HUES6 (cell line): ENCODE data around the gene SGMS1.

Experiments
- H3K27ac ChIP-seq: 2 replicates; pipeline ENCODE4 v1.7.0; 2013; ENCODE audit warnings: low read depth, mild to moderate bottlenecking, low read length, inconsistent platforms
- H3K27me3 ChIP-seq: 2 replicates; pipeline ENCODE4 v1.6.1; 2013; ENCODE audit warnings: low read length; ENCODE audit not compliant: control insufficient read depth, insufficient read depth
- H3K36me3 ChIP-seq: 2 replicates; pipeline ENCODE4 v1.6.1; 2013; ENCODE audit warnings: low read length; ENCODE audit not compliant: control insufficient read depth, insufficient read depth
- H3K4me1 ChIP-seq: 2 replicates; pipeline ENCODE4 v1.6.1; 2013; ENCODE audit warnings: low read length; ENCODE audit not compliant: control insufficient read depth, insufficient read depth
- H3K4me3 ChIP-seq: 2 replicates; pipeline ENCODE4 v1.5.1; 2013; ENCODE audit warnings: low read depth, low read length
- H3K9ac ChIP-seq: one replicate; pipeline ENCODE4 v1.6.1; 2013; ENCODE audit warnings: mild to moderate bottlenecking, low read length
- H3K9me3 ChIP-seq: 2 replicates; pipeline ENCODE4 v1.6.1; 2013; ENCODE audit warnings: low read depth, low read length; ENCODE audit not compliant: control insufficient read depth, insufficient read depth

Gene SGMS1

GRCh38 chr10:50620899-50621298 lies 2.9 kb downstream of the SGMS1 start:
- Histone ChIP-seq H3K4me1 (peaks cover 52% of the 10 kb centered on the region), H3K36me3 (no peaks in the 10 kb centered on the region), H3K9ac (no peak overlapping the region), H3K27ac (no peak overlapping the region), H3K4me3 (no peak overlapping the region), H3K27me3 (peaks cover 3% of the 10 kb centered on the region), H3K9me3 (no peaks in the 10 kb centered on the region)

GRCh38 chr10:50619882-50620281 lies 3.9 kb downstream of the SGMS1 start:
- peaks cover 3% of the 10 kb centered on the region for H3K27me3 ChIP-seq
- peak overlapping the region; percentile 16; the same call in 1 of the 2 replicates for H3K4me3 ChIP-seq
- peaks cover 54% of the 10 kb centered on the region for H3K4me1 ChIP-seq
- no peaks in the 10 kb centered on the region for H3K36me3 ChIP-seq
- peak overlapping the region; percentile 67; the same call in 1 of the 2 replicates for H3K27ac ChIP-seq
- no peaks in the 10 kb centered on the region for H3K9me3 ChIP-seq
- H3K9ac ChIP-seq, result no peak overlapping the region

- H3K4me1 ChIP-seq, result peaks cover 61% of the 10 kb centered on the region
Observed at GRCh38 chr10:50619166-50619565, 4.6 kb downstream of the SGMS1 start.

GRCh38 chr10:50618624-50619023 lies 5.1 kb downstream of the SGMS1 start:
- Histone ChIP-seq H3K9me3 (no peaks in the 10 kb centered on the region), H3K4me1 (peaks cover 65% of the 10 kb centered on the region), H3K27me3 (peaks cover 3% of the 10 kb centered on the region), H3K4me3 (peak overlapping the region; percentile 19), H3K9ac (peak overlapping the region; percentile 3), H3K27ac (peak overlapping the region; percentile 67; the same call in 1 of the 2 replicates), H3K36me3 (no peaks in the 10 kb centered on the region)

More at GRCh38 chr10:50619166-50619565, 4.6 kb downstream of the SGMS1 start:
- Histone ChIP-seq H3K27me3 (peaks cover 3% of the 10 kb centered on the region), H3K36me3 (no peaks in the 10 kb centered on the region), H3K4me3 (peak overlapping the region; percentile 19), H3K9ac (peak overlapping the region; percentile 3), H3K27ac (peak overlapping the region; percentile 67; the same call in 1 of the 2 replicates), H3K9me3 (no peaks in the 10 kb centered on the region)

GRCh38 chr10:50615658-50616057 lies 8.1 kb downstream of the SGMS1 start:
- H3K9me3 ChIP-seq, result no peaks in the 10 kb centered on the region
- H3K4me1 ChIP-seq, result peaks cover 61% of the 10 kb centered on the region
- no peaks in the 10 kb centered on the region for H3K27me3 ChIP-seq
- no peak overlapping the region for H3K27ac ChIP-seq
- H3K4me3 ChIP-seq, result no peak overlapping the region
- no peak overlapping the region for H3K9ac ChIP-seq
- no peaks in the 10 kb centered on the region for H3K36me3 ChIP-seq

GRCh38 chr10:50614444-50615137 lies 9.2 kb downstream of the SGMS1 start:
- no peak overlapping the region for H3K27ac ChIP-seq
- peaks cover 50% of the 10 kb centered on the region for H3K4me1 ChIP-seq
- no peaks in the 10 kb centered on the region for H3K27me3 ChIP-seq
- no peaks in the 10 kb centered on the region for H3K36me3 ChIP-seq
- H3K9ac ChIP-seq, result no peak overlapping the region
- H3K9me3 ChIP-seq, result no peaks in the 10 kb centered on the region
- no peak overlapping the region for H3K4me3 ChIP-seq

- Histone ChIP-seq H3K27ac (no peak overlapping the region), H3K9me3 (no peaks in the 10 kb centered on the region), H3K27me3 (no peaks in the 10 kb centered on the region), H3K36me3 (no peaks in the 10 kb centered on the region), H3K4me3 (no peak overlapping the region), H3K4me1 (peaks cover 43% of the 10 kb centered on the region), H3K9ac (no peak overlapping the region)
Observed at GRCh38 chr10:50613726-50614443, 9.9 kb downstream of the SGMS1 start.

- no peak overlapping the region for H3K4me3 ChIP-seq
- H3K4me1 ChIP-seq, result peaks cover 36% of the 10 kb centered on the region
- H3K27ac ChIP-seq, result no peak overlapping the region
- H3K9me3 ChIP-seq, result no peaks in the 10 kb centered on the region
- no peak overlapping the region for H3K9ac ChIP-seq
- no peaks in the 10 kb centered on the region for H3K27me3 ChIP-seq
- H3K36me3 ChIP-seq, result no peaks in the 10 kb centered on the region
Observed at GRCh38 chr10:50613150-50613549, 10.6 kb downstream of the SGMS1 start.

- H3K9me3 ChIP-seq, result no peaks in the 10 kb centered on the region
- no peak overlapping the region for H3K4me3 ChIP-seq
- peaks cover 29% of the 10 kb centered on the region for H3K4me1 ChIP-seq
- no peaks in the 10 kb centered on the region for H3K27me3 ChIP-seq
- no peak overlapping the region for H3K9ac ChIP-seq
- H3K36me3 ChIP-seq, result no peaks in the 10 kb centered on the region
- H3K27ac ChIP-seq, result no peak overlapping the region
Observed at GRCh38 chr10:50610368-50610767, 13.4 kb downstream of the SGMS1 start.

GRCh38 chr10:50607356-50607925 lies 16.3 kb downstream of the SGMS1 start:
- peaks cover 20% of the 10 kb centered on the region for H3K4me1 ChIP-seq
- H3K27ac ChIP-seq, result no peak overlapping the region
- H3K9ac ChIP-seq, result no peak overlapping the region
- no peaks in the 10 kb centered on the region for H3K36me3 ChIP-seq
- no peaks in the 10 kb centered on the region for H3K27me3 ChIP-seq
- H3K4me3 ChIP-seq, result no peak overlapping the region
- H3K9me3 ChIP-seq, result no peaks in the 10 kb centered on the region

GRCh38 chr10:50605951-50606270 lies 17.8 kb downstream of the SGMS1 start:
- Histone ChIP-seq H3K36me3 (no peaks in the 10 kb centered on the region), H3K9me3 (no peaks in the 10 kb centered on the region), H3K4me1 (peaks cover 17% of the 10 kb centered on the region; the same call in 1 of the 2 replicates), H3K27ac (no peak overlapping the region), H3K27me3 (no peaks in the 10 kb centered on the region), H3K9ac (no peak overlapping the region), H3K4me3 (no peak overlapping the region)
